IMR-90 (cell line): ENCODE results near the gene TMEM37. TPM values are rescaled to one million over a fixed set of nuclear protein-coding genes. Genes with fewer than 3 reads are reported as not detected.

ENCODE experiments used
- ATAC-seq: fragments of 200-7000 bp; cut with Tn5 transposase; 2 replicates; pipeline ENCODE4 v1.9.1; 2020; ENCODE audit warnings: low read depth, mild to moderate bottlenecking, moderate library complexity
- BruUV-seq: library from RNA; stranded (reverse); fragments of 400-500 nt; replicated peaks from 2 replicates; lab custom pipeline; 2021; lab: Mats Ljungman, UMichigan
- CTCF ChIA-PET: fragments of 300-600 bp; formaldehyde crosslinking; extraction: SDS; loops from one replicate; lab custom pipeline; 2021; ENCODE audit warnings: antibody characterized with exemption; lab: Yijun Ruan, JAX
- POLR2A ChIA-PET: fragments of 300-600 bp; sonication (Branson Sonifier 250); formaldehyde crosslinking; loops from one replicate; lab custom pipeline; 2022; ENCODE audit warnings: antibody characterized with exemption; ENCODE audit not compliant: unreplicated experiment; lab: Charles Lee
- DNase-seq: peaks from one replicate; pipeline ENCODE4 v3.0.0; 2013
- H2AFZ ChIP-seq: replicated peaks from 2 replicates; pipeline ENCODE3; 2013; ENCODE audit warnings: low read length, mild to moderate bottlenecking; ENCODE audit not compliant: poor library complexity
- H2AK5ac ChIP-seq: 2 replicates; pipeline ENCODE4 v1.6.1; 2013; ENCODE audit warnings: low read depth, low read length, inconsistent platforms
- H2AK9ac ChIP-seq: replicated peaks from 2 replicates; pipeline ENCODE3; 2013; ENCODE audit warnings: mild to moderate bottlenecking, low read depth, low read length, moderate library complexity; ENCODE audit not compliant: poor library complexity
- H2BK120ac ChIP-seq: 2 replicates; pipeline ENCODE4 v1.6.1; 2013; ENCODE audit warnings: low read depth, low read length, inconsistent platforms
- H2BK15ac ChIP-seq: 3 replicates; pipeline ENCODE4 v1.6.1; 2013; ENCODE audit warnings: low read depth, low read length, inconsistent platforms
- H2BK20ac ChIP-seq: 2 replicates; pipeline ENCODE4 v1.6.1; 2013; ENCODE audit warnings: low read depth, mild to moderate bottlenecking, inconsistent platforms, low read length, moderate library complexity
- H2BK5ac ChIP-seq: 2 replicates; pipeline ENCODE4 v1.6.1; 2013; ENCODE audit warnings: mild to moderate bottlenecking, low read depth, low read length, inconsistent platforms; ENCODE audit not compliant: poor library complexity, severe bottlenecking
- H3K14ac ChIP-seq: replicated peaks from 2 replicates; pipeline ENCODE4 v1.6.1; 2013; ENCODE audit warnings: low read depth, low read length, inconsistent platforms
- H3K18ac ChIP-seq: 2 replicates; pipeline ENCODE4 v1.6.1; 2013; ENCODE audit warnings: low read depth, low read length, control low read depth
- H3K23ac ChIP-seq: 2 replicates; pipeline ENCODE4 v1.6.1; 2013; ENCODE audit warnings: low read depth, low read length, inconsistent platforms
- H3K27ac ChIP-seq: 2 replicates; pipeline ENCODE4 v1.5.1; 2013; ENCODE audit warnings: mild to moderate bottlenecking, control low read depth, low read length; ENCODE audit not compliant: insufficient read depth
- H3K27me3 ChIP-seq: 2 replicates; pipeline ENCODE4 v1.6.1; 2013; ENCODE audit warnings: low read length; ENCODE audit not compliant: control insufficient read depth, insufficient read depth
- H3K36me3 ChIP-seq: 2 replicates; pipeline ENCODE4 v1.6.1; 2013; ENCODE audit warnings: low read length, mixed read lengths; ENCODE audit not compliant: control insufficient read depth, insufficient read depth
- H3K4ac ChIP-seq: 2 replicates; pipeline ENCODE4 v1.6.1; 2013; ENCODE audit warnings: low read depth, low read length, inconsistent platforms
- H3K4me1 ChIP-seq: 2 replicates; pipeline ENCODE4 v1.6.1; 2013; ENCODE audit warnings: low read length, mixed read lengths; ENCODE audit not compliant: control insufficient read depth, insufficient read depth
- H3K4me2 ChIP-seq: 2 replicates; pipeline ENCODE4 v1.6.1; 2013; ENCODE audit warnings: low read depth, mild to moderate bottlenecking, control low read depth, low read length, moderate library complexity
- H3K4me3 ChIP-seq: 2 replicates; pipeline ENCODE4 v1.5.1; 2013; ENCODE audit warnings: low read depth, mild to moderate bottlenecking, control low read depth, low read length, moderate library complexity; ENCODE audit not compliant: insufficient read depth
- H3K56ac ChIP-seq: 2 replicates; pipeline ENCODE4 v1.6.1; 2013; ENCODE audit warnings: low read length, inconsistent platforms; ENCODE audit not compliant: insufficient read depth; ENCODE audit errors: extremely low read depth
- H3K79me1 ChIP-seq, 2 experiments: 2 replicates each; pipeline ENCODE4 v1.6.1; 2013; ENCODE audit warnings: low read length in 2 of 2, inconsistent platforms in 1 of 2, low read depth in 1 of 2
- H3K9ac ChIP-seq: 2 replicates; pipeline ENCODE4 v1.6.1; 2013; ENCODE audit warnings: low read depth, low read length, control low read depth
- H3K9me1 ChIP-seq: 2 replicates; pipeline ENCODE4 v1.6.1; 2013; ENCODE audit warnings: low read length, inconsistent platforms; ENCODE audit not compliant: insufficient read depth
- H3K9me3 ChIP-seq: 2 replicates; pipeline ENCODE4 v1.6.1; 2013; ENCODE audit warnings: low read length; ENCODE audit not compliant: control insufficient read depth, insufficient read depth
- H4K20me1 ChIP-seq: 2 replicates; pipeline ENCODE4 v1.6.1; 2013; ENCODE audit warnings: low read length, inconsistent platforms; ENCODE audit not compliant: insufficient read depth
- H4K5ac ChIP-seq: 2 replicates; pipeline ENCODE4 v1.6.1; 2013; ENCODE audit warnings: mild to moderate bottlenecking, low read depth, low read length, control low read depth
- H4K8ac ChIP-seq, 2 experiments: 2 replicates each; pipeline ENCODE4 v1.6.1; 2013; ENCODE audit warnings: low read depth in 2 of 2, low read length in 2 of 2, control low read depth in 1 of 2, inconsistent platforms in 1 of 2
- H4K91ac ChIP-seq: 2 replicates; pipeline ENCODE4 v1.6.1; 2013; ENCODE audit warnings: low read depth, low read length, inconsistent platforms; ENCODE audit not compliant: insufficient read depth
- BHLHE40 ChIP-seq: fragments of 150-350 bp; IDR thresholded peaks from 2 replicates; pipeline ENCODE4 v1.6.1; 2016; ENCODE audit warnings: mild to moderate bottlenecking, low read depth, low read length
- CEBPB ChIP-seq: IDR thresholded peaks from 2 replicates; pipeline ENCODE4 v1.6.1; 2012; ENCODE audit warnings: low read depth, low read length, improper control_type of control experiment
- CHD1 ChIP-seq: IDR thresholded peaks from 2 replicates; pipeline ENCODE4 v1.6.1; 2012; ENCODE audit warnings: low read depth, low read length, improper control_type of control experiment
- CTCF ChIP-seq: conservative IDR thresholded peaks from 2 replicates; pipeline ENCODE4 v1.5.1; 2012; ENCODE audit warnings: mild to moderate bottlenecking, low read depth, low read length, improper control_type of control experiment
- ELK1 ChIP-seq: fragments of 150-350 bp; IDR thresholded peaks from 2 replicates; pipeline ENCODE4 v1.6.1; 2016; ENCODE audit warnings: low read depth, mild to moderate bottlenecking, low read length, moderate library complexity, borderline replicate concordance
- FOS ChIP-seq: fragments of 150-350 bp; IDR thresholded peaks from 2 replicates; pipeline ENCODE4 v1.6.1; 2016; ENCODE audit warnings: low read depth, low read length
- MAFK ChIP-seq: IDR thresholded peaks from 2 replicates; pipeline ENCODE4 v1.6.1; 2012; ENCODE audit warnings: low read depth, low read length, improper control_type of control experiment
- MAZ ChIP-seq: IDR thresholded peaks from 2 replicates; pipeline ENCODE4 v1.6.1; 2012; ENCODE audit warnings: low read depth, mild to moderate bottlenecking, low read length, improper control_type of control experiment, moderate library complexity, borderline replicate concordance
- NFE2L2 ChIP-seq: fragments of 150-350 bp; IDR thresholded peaks from 2 replicates; pipeline ENCODE4 v1.6.1; 2016; ENCODE audit warnings: low read depth, mild to moderate bottlenecking, low read length
- POLR2A ChIP-seq: IDR thresholded peaks from 2 replicates; pipeline ENCODE4 v1.6.1; 2012; ENCODE audit warnings: mild to moderate bottlenecking, low read depth, low read length
- WGBS, 2 experiments: methylation state at CpG; one replicate each; pipeline versions ENCODE4 v1.1.5 to v1.1.7; 2013; ENCODE audit warnings: missing lambda C conversion rate in 2 of 2; ENCODE audit not compliant: insufficient read length in 1 of 2; ENCODE audit errors: extremely low coverage in 2 of 2; 5-methylcytosine and 5-hydroxymethylcytosine counted together
- dilution Hi-C: fragments of 300-500 bp; cut with HindIII; formaldehyde crosslinking; loops from one replicate; pipeline ENCODE4 v1.14.3; 2018; ENCODE audit warnings: low sequenced_read_pairs; ENCODE audit not compliant: unreplicated experiment
- in situ Hi-C: fragments of 300-500 bp; cut with MboI; formaldehyde crosslinking; loops from 3 replicates; pipeline ENCODE4 v1.14.3; 2019; ENCODE audit warnings: low sequenced_read_pairs, inconsistent platforms, mixed read lengths
- intact Hi-C: fragments of 100-400 bp; cut with micrococcal nuclease; formaldehyde crosslinking; loops from 2 replicates; pipeline ENCODE4 v1.10.0; 2022
- polyA plus RNA-seq, 3 experiments: library from polyadenylated mRNA; depleted of rRNA; stranded (reverse); fragments of >200 nt; gene quantifications; 2 replicates each; pipeline ENCODE4 v1.2.3, GENCODE V29; 2012; ENCODE audit warnings: low replicate concordance in 1 of 3
- total RNA-seq: library from RNA; depleted of rRNA; stranded (reverse); fragments of >200 nt; gene quantifications from 2 replicates; pipeline ENCODE4 v1.2.3, GENCODE V29; 2012

TMEM37 gene
- total and polyA plus RNA-seq, 2 of the 4 experiments (the other 2 are of a cell fraction), result under 0.01 to 0.39 TPM

- Histone ChIP-seq H4K8ac (no peak overlapping the region), H3K4ac (no peak overlapping the region), H3K4me2 (no peak overlapping the region), H4K91ac (no peak overlapping the region), H2AK9ac (no peak overlapping the region), H3K79me1 (no peaks in the 10 kb centered on the region), H2AFZ (no peak overlapping the region), H3K27me3 (peaks cover 30% of the 10 kb centered on the region), H3K4me1 (no peaks in the 10 kb centered on the region), H2BK5ac (no peak overlapping the region), H3K14ac (no peak overlapping the region), H2BK120ac (no peak overlapping the region), H3K36me3 (no peaks in the 10 kb centered on the region), H2AK5ac (no peak overlapping the region), H2BK20ac (no peak overlapping the region), H2BK15ac (no peak overlapping the region), H3K9ac (no peak overlapping the region), H3K9me3 (no peaks in the 10 kb centered on the region), H4K20me1 (no peaks in the 10 kb centered on the region), H4K5ac (no peak overlapping the region), H3K4me3 (no peak overlapping the region), H3K23ac (no peak overlapping the region), H3K18ac (no peak overlapping the region), H3K56ac (no peak overlapping the region), H3K27ac (no peak overlapping the region), H3K9me1 (no peaks in the 10 kb centered on the region)
- 48% methylated on average over 5 of the region's 20 CpGs; no CpG with 5 or more reads in 1 of the 2 experiments for WGBS, 2 experiments
- ATAC-seq (no peak), DNase-seq (no peak)
- ChIA-PET POLR2A (no interaction called here), CTCF (no interaction called here)
- dilution Hi-C loops, result no loop called here
- in situ Hi-C loops, result no loop called here
- TF ChIP-seq BHLHE40 (no peak), FOS (no peak), ELK1 (no peak), CEBPB (no peak), CHD1 (no peak), NFE2L2 (no peak), CTCF (no peak), POLR2A (no peak), MAFK (no peak), MAZ (no peak)
- intact Hi-C loops, result no loop called here
- no TSS peak for BruUV-seq
These were observed 51.1 kb downstream of the TMEM37 start for GRCh38 chr2:119482481-119483394.
